ENCODE data around the gene APCDD1L.
"Not testable (repeated sequence)": the region's sequence is repeated elsewhere in the genome, so short reads cannot be mapped to it uniquely, and the experiment has no call there.

Gene APCDD1L

DNA sequence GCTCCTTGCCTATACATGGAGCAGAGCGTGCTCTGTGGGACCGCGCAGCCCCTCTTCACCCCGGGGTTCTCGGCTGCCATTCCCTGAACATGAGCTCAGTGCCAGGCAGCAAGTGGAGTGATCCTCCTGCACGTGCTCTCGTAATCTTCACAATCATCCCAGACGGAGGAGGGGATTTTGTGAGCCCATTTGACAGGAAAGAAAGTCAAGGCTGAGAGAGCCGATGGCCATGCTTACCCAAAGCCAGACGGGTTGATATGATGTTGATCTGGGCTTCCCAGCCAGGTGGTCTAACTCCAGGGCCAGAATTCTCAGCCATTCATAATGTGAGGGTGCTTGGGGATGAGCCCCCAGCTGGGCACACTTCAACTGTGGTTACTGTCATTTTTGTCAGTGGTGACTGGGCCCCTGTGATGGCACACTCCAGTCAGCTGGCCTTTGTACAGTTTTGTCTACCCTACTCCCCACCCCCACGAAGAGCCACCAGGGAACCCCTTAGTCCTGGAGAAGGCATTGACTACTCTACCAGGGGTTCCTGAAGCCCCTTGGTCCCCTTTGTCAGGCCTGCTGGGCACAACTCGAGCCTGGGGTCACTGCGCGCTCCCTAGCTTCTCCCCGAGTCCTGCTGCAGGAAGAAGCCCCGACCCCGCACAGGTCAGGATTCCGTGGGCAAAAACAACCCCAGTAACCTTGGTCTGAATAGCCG lies 1.5 kb downstream of the APCDD1L start:
- no peak for DNase-seq

DNA sequence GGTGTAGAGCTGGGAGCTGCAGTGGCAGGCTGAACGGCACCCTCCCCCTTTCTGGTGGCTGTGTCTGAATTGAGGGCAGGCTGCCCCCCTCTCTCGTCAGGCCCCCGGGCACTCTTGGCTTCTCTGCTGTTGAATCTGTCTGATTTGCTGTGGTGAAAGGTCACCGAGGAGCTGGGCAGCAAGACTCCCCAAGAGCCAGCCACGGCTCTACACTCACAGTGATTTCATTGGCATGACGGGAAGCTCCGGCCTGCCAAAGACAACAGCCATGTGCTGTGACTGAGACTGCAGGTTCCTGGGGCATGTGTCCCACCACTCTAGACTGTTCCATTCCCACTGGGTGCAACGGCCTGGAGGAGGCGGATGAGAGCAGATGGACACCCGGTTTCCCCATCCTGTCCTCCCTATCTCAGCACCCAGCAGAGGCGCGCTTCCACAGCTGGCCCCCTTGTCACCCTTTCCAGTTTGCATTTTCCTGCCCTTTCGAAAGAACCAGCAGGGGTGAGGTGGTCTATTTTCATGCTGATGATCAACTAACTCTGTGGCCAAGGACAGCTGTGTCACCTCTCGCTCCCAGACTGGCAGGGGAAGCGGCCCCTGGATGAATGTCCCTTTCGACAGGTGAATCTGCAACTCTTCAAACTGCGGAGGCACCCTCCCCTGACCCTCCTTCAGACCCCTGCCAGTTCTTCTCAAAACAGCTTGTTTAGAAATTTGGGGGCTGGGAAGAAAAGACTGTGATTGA lies 2.2 kb downstream of the APCDD1L start:
- DNase-seq = no peak

DNA sequence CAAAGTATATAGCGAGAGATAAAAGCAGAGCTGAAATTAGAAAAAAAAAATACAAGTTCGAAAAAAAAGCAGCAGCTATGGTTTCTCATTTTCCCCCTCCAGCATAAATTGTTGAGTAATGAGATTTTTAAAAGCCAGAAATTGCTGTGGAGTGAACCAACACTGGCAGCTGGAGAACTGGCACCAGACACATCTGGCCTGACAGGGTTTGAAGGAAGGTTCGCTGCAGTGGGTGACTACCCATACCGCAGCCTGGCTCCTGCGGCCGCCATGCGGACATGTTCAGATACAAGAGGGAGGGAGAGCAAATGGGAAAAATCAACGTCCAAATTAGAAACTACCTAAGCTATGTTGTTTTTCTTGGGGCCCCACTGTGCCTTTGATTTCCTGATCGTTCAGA lies 3.3 kb downstream of the APCDD1L start:
- DNase-seq = no peak

DNA sequence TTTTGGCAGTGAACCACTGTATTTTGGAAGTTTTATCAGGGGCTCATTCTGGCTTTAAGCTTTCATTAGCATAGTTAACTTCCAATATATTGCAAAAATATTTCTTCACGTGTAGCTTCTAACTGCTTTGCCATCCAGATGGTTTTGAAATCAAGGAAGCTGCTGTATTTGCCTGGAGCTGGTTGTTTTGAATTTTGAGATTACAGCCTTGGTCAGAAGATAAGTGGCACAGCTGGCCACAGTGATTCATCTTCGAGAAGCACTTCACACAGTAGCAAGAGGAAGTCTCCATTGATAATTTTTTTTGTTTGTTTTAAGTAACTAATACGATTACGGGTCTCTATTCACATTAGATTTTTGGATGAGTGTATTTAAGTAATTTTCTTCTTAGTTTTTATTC lies 3.8 kb downstream of the APCDD1L start:
- DNase-seq = no peak

DNA sequence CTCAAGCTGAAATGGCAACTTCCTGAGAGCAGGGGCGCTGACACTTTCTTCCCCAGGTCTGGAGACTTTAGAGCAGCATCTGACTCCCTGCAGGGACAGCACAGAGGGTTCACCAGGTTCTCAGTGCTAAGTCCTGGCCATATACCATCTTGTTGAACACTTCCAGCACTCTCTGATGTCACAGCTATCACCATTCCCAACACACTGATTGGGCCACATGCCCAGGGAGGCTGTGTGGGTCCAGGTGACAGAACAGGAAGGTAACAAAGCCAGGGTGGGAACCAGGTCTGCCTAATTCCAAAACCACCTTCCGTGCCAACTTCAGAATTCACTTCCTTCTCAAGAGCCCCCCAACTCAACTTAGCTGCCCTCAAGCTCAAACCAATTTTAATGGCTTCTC lies 4.3 kb downstream of the APCDD1L start:
- DNase-seq = no peak

DNA sequence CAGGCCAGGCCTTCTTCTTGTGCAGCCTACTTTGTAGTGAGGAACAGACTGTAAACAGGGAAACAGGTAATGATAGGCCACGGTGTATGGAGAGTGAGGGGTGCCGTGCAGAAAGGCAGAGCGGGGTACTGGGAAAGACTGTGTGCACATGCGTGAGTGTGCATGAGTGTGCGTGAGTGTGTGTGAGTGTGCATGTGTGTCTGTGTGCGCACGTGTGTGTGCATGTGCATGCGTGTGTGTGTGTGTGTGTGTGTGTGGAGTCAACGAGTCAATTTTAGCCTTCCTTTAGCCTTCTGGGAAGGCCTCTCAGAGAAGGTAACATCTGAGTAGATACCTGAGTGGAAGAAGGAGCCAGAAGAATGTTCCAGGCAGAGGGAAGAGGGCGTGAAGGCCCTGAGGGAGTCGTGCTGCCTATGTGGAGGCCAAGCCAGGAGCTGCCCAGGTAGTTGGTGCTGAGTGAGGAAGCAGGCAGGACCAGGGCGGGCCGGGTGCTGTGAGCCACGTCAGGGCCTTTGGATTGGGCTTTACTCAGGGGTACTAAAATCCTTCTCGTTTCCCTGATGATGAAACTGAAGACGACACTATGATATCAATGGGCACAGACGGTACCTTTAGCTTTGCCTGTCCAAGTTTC lies 6.3 kb downstream of the APCDD1L start:
- DNase-seq = no peak

DNA sequence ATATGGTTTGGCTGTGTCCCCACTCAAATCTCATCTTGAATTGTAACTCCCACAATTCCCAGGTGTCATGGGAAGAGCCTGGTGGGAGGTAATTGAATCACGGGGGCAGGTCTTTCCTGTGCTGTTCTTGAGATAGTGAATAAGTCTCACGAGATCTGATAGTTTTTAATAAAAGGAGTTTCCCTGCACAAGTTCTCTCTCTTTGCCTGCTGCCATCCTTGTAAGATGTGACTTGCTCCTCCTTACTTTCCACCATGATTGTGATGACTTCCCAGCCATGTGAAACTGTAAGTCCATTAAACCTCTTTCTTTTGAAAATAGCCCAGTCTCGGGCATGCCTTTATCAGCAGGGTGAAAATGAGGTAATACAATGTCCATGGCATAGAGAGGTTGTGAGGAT lies 8.2 kb downstream of the APCDD1L start:
- DNase-seq = not testable (repeated sequence)

DNA sequence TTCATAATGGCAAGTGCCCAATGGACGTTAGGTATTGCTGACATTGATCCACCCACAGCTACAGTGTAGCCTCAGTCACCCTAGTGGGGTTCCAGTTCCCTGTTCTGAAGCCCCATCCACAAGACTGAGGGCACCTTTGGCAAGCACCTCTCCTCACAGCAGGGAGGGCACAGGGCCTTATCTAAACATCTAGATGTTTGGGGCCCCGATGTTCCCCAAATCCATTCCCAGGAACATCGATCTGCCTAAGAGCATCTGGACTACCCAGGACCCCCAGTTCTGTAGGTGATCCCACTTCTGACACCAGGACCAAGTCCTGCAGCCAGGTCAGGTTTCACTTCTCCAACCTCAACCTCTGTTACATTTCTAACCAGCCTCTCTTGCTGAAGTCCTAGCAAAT lies 10.6 kb downstream of the APCDD1L start:
- DNase-seq = no peak

DNA sequence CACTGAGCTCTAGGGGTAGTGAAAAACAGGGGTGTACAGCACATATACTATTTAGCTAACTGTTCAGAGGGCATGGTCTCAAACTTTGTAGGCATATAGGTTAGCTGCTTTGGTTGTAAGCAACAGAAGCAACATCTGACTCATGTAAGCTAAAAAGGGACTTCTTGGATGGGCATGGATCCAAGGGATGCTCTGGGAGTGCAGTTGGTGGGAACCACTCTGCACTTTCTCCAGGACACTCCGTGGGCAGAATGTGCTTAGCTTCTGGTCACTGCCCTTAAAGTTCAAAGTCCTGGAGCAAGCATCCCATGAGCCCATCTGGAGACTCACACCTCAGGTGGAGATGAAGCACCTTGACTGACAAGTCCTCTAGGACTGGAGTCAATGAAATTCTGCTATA lies 11.5 kb downstream of the APCDD1L start:
- no peak for DNase-seq

DNA sequence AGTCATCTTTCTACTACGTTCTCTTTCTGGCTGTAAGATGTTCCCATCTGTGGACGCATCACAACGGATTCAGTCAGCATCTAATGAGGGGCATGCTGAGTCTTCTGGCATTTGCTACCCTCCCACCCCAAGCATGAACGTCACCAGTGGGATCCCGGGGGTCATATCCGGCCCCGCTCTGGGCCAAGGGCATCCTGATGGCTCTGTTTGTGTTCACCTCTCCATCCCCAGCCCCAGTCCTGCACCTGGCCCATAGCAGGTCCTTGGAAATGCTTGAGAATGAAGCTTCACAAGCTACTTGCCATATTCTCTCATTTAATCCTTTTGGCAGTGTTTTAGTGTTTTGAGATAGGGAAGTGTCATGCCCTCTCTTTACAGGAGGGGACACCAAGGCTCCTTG lies 14.9 kb downstream of the APCDD1L start:
- no peak for DNase-seq

DNA sequence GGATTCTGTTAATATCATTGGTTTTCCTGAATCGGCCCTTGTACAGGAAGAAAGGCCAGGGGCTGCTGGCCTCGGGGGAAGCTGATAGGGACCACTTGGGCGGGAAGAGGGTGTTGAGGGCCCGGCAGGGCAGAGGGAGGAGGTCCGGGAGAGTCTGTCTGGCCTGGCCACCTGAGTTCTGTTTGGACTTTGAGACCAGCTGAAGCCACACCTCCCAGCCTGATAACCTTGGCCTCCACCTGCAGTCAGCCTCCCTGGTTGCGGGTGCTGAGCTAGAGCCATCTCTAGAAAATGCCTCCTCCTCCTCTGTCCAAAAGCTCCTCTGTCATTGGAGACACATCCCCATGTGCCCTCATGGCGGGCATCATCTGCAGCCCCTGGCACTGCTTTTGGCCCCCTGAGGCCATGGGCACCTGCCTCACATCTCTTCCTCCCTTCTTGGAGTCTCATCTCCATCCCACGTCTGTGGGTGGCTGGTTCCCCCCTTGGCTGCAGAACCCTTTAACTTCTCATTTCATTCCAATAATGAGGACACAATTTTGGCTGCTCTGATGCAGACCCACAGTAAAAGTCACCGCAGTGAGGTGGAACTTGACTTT lies 16.6 kb downstream of the APCDD1L start:
- no peak for DNase-seq

DNA sequence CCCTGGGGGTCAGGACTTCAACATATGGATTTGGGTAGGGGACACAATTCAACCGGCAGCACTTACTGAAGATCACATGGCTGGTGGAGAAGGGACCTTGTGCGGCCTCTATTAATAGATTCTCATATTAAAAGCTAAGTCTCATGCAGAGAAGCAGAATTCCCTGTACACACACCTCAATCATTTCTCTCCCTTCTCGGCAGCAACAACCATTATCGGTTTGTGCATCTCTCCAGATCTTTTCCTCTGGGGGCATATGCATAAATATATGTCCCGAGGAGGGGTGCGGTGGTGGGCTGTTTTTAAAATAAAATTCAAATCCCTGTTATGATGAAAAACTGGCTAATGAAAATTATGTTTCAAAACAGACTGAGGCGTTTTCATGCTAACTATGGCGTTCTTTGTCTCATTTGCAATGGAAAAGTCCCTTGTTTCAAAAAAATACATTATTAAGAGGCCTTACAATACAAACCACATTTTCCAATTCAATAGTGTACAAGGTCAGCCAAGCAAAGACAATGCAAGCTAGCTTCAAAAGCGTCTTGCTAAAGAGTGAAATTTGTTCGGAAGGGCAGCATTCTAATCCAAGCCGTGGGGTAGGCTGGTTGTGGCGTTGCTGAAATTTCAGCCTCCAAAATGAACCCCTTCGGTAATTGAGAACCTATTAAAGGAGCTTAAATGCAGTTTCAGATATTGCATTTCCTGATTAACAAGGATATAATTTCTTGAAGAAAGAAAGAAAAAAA lies 17.3 kb downstream of the APCDD1L start:
- no peak for DNase-seq

DNA sequence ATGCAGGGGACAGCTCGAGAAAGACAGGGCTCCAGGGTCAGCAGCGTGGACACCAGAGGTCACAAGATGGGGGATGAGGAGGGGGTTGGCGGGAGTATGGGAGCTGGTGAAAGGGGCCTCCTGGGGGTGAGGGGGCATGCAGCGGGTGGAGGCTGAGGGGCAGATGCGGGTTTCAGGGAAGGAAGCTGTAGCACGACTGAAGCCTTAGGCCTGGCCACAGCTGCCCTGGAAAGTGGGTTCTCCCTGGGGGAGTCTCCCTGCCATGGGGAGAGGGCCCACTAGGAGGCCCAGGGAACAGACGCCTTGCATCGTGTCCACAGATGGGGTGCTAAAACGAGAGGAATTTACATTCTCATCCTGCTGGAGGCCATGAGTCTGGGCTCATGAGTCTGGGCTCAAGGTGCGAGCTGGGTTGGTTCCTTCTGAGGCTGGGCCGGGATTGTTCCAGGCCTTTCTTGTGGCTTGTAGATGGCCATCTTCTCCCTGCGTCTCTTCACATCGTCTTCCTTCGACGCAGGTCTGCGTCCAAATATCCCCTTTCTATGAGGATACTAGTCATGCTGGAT lies 18.0 kb downstream of the APCDD1L start:
- DNase-seq = no peak

DNA sequence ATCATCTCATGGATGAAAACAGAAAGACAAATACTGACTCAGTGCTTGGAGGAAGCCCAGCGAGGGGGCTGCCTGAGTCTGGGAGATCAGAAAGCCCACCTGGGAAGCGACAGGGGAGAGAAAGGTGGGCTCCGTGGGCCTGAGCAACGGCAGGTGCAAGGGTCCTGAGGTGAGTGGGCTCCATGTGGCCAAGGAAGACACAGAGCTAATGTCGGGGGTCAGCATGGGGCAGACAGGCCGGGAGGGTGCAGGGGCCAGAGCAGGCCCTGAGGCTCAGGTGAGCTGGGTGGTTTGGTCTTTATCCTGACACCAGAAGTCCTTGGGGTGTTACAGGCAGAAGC lies 18.8 kb downstream of the APCDD1L start:
- DNase-seq = no peak

DNA sequence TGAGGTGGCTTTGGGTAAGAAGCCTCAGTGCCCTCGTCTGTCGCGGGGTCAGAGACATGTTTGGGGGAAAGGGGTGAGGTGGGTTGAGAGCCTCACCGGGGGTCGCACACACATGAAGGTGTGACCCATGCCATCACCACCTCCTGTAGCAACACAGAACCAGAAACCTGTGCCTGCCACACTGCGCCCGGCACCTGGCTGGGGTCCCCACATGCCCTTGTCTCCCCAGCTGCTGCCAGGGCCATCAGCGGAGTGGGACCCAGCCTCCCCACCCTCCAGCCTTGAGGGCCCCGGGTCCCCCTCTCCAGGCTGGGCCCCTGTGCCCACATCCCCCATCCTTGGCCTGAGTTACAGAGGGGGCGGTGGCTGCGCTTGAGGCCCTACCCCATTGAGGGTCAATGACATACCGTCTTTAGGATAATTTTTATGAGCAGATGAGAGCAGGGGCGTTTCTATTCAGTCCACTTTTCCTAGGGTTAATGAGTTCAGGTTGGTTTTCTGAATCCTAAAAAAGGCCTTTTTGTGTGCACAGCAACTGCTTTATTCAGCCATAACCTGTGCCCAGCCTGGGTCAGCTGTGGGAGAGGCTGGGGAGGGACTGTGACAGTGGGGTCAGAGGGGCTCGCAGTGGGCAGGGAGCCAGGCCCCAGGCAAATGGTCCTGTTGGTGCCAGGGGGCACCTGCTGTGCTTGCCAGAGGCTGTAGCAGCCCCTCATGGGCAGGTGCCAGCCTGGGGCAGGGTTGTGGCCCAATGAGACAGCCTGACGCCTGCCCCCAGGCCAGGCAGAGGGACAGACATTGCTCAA lies 19.4 kb downstream of the APCDD1L start:
- no peak for DNase-seq

DNA sequence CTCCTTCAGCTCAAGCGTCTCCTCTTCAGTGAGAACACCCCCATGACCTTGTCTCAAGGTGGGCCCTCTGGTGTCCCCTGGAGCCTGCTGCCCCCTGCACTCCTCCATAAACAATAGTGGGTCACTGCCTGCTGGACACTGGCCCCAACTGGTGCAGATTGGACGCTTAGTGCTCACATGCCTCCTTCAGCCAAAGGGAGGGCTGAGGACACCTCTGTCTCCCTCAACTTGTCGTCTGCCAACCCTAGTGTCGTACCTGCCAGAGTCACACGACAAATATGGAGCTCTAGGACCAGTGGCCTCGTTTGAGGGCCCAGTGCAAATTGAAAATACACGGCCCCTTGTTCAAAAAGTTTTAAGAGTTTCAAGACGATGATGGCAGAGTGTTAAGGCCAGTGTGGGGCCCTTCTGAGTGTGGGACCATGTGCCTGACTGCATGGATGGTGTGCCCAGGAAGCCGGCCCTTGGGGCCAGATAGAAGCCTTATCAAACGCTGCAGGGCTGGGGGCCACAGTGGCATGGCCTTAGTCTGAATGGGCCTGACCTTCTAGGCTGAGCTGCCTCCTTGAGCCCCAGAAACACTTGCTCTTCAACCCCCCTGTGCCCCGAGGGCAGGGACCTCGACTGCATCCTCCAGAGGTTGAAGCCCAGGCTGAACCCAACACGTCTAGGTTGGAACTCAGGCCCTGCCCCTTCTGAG lies 20.1 kb downstream of the APCDD1L start:
- no peak for DNase-seq

DNA sequence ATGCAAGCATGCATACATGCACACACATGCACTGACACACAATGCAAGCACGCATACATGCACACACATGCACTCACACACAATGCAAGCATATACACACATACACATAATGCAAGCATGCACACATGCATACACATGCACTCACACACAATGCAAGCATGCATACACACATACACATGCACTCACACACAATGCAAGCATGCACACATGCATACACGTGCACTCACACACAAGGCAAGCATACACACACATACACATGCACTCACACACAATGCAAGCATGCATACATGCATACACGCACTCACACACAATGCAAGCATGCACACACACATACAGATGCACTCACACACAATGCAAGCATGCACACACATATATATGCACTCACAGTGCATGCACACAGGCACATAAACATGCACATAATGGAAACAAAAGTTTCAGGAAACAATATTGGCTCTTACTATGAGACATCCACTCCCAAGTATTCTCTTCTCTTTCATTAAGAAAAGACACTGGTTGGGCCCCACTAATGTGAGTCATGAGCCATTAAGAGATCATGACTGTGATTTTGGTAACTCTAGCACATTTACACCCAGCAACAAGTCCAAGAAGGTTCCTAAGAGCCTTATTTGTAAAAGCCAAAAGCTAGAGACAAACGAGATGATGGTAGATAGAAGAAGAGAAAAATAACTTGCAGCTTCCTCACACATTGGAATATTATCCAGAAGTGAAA lies 22.2 kb downstream of the APCDD1L start:
- no peak for DNase-seq

DNA sequence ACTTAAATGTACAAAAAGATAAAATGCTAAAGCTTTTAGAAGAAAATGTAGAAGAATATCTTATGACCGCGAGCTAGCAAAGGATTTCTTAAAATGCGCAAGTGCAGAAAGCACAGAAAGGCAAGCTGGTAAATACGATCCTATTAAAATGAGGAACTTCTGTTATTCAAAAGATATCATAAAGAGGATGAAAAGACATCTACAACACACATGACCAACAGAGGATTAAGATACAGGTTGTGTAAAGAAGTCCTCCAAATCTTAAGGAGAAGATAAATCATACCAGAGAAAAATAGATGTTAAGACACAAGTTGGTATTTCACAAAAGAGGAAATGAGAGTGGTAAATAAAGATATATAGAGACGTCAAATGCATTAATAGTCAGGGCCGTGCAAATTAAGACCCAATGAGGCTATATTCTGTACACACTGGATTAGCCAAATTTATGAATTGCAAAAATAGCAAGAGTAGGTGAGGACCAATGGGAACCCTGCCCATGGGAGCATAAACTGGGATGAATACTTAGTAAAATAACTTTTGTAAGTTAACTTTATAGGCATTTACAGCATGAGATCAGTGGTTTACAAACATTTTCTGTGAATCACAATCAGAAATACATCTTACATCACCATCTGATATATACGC lies 23.0 kb downstream of the APCDD1L start:
- no peak for DNase-seq

DNA sequence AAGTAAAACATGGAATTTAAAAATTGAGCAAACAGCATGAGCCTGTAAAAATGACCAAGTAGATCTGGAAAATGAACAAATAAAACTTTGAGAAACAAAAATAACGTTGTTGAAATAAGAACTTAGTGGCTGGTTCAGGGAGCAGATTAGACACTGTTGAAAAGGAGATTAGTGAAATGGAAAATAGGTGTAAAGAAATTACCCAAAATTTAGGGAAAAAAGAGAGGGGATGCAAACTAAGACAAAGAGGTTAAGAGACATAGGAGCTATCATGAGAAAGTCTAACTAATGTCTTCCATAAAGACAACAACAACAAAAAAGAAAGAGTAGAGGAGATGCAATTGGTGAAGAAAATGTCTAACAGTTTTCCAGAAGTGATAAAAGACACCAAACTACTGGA lies 29.0 kb downstream of the APCDD1L start:
- no peak for DNase-seq

DNA sequence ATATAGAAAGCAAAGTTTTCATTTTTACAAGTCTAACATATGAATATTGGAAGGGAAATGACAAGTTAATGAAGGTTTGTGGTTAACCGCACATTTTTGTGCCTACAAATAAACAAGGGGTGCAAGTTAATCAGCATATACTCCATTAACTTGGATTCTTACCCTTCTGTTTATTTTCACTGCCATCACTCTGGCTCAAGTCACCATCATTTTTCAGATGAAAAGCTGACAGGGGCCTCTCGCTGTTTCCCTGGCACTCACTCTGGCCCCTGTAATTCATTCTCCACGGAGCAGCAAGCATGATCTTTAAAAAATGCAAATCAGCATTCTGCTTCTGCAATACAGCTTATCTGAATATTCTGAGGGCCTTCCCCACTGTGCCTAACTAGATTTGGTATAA lies 29.8 kb downstream of the APCDD1L start:
- DNase-seq = no peak

Data from inflammatory macrophage treated with lipopolysaccharide for 4 hours (primary cell).